Stimulated activated CD8-positive, alpha-beta memory T cell treated with anti-CD3 and anti-CD28 coated beads, Interleukin-4, amount 100 ng/mL, for 48 hours (primary cell): ENCODE measurements around the gene DLAT.
"Not testable (repeated sequence)": the region's sequence is repeated elsewhere in the genome, so short reads cannot be mapped to it uniquely, and the experiment has no call there.

Source experiments
- DNase-seq: peaks from one replicate; pipeline ENCODE4 v3.0.0-alpha.2; 2020

DLAT gene

GRCh38 chr11:112024773-112025678, at the start of gene DLAT:
Gene DLAT, plus strand, starts transcription at chr11:112025408. Its CDS starts 65 bp downstream, at chr11:112025473.
- DNase-seq = peak; percentile 90

DNA sequence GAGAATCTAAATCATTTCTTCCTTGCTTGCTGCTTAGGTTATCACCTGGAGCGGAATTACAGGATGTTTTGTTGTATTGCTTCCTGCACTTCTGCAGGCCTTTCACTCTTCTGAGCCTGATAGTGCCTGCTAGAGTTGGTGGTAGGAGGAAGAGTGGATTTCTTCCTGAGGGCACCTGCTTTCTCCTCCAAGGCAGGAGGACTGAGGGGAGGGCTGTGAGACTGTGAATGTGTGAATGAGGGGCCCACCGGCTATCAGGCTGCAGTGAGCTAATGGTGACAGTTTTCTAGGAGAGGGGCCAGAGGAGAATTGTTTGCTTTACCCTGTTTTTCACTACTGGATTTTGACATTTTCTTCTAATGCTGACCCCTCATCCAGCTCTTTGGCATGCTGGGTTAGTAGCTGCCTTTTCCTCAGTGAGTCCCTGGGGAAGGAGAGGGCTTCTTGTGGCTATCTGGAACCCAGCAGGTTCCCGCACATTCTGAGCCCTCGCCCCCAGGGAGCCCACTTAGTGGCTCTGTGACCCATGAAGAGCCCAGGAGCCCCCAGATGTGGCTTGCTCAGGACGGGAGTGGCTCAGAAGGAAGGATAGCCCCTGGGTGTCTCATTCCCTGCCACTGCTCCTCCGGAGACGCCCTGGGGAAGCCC, 49.0 kb upstream of the DLAT start:
- no peak for DNase-seq

GRCh38 chr11:111976767-111977145, 48.5 kb upstream of the DLAT start:
- DNase-seq = no peak

- DNase-seq = peak; percentile 38
Measured at GRCh38 chr11:111977146-111978027, 47.8 kb upstream of the DLAT start.

DNA sequence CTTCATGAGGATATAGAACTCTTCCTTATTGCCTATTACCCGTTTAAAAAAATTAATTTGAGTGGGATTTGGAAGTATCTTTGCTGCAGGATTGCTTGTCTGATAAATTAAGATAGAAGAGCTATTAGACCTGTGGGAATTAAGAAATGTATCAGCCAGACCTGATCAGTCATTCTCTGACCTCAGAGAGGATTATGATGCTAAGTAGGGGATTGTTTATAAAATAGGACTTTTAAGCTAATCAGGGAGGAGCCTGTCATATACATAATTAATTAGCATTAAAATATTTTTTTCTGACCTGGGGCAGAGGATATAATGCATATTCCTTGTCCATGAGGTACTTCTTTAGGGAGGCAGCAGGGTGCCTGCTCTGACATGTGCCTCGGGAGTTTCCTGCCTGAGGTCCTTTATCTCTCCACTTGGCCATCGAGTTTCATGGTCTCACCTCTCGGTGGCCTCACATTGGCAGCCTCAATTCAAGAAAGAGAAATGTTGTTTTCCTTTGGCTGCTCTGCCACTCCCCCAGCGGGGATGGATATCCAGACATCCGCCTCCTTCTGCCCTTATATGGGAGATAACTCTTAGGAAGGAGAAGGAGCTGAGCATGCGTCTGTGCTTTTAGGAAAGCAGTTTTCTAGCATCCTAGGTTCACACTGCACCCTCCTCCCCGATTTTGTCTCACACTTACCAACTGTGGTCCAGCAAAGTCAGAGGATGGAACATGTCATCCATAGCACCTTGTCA, 47.0 kb upstream of the DLAT start:
- DNase-seq = no peak

DNA sequence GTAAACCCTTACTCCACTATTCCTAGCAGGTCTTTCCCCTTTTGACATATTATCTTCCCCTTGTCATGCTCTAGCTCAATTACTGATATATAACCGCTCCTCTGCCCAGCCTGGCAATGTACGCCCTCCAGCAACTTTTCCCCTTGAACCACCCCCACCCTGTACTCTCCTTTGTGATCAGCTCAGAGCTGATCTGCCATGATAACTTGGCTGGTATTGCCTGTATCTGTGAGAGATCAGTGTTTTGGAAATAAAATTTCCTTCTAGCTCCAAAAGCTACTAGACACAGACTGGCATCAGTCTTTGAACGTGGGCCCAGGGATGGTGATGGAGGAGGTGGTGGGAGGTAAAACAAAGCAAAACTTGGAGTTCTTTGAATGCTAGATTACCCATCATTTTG, 45.1 kb upstream of the DLAT start:
- no peak for DNase-seq

- no peak for DNase-seq
Measured at GRCh38 chr11:111981270-111981669, 43.9 kb upstream of the DLAT start.

DNA sequence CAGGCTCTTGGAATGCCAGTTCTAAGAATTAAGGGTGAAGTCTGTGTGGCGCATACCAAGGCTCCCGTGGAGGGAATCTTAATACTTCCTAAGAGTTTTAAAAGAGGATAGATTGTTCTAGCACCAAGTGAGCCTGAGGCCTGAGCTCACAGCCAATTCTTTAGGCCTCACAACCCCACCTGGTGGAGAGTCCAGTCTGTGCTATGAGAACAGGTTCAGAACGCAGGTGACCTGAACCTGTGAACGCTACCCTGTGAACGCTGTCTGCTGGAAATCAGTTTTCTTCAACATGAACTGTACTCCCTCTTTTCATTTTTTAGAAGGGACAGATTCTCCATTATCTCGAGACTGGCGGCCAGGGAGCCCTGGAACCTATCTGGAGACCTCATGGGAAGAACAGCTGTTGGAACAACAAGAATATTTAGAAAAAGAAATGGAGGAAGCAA, 43.2 kb upstream of the DLAT start:
- DNase-seq = peak; percentile 65

DNA sequence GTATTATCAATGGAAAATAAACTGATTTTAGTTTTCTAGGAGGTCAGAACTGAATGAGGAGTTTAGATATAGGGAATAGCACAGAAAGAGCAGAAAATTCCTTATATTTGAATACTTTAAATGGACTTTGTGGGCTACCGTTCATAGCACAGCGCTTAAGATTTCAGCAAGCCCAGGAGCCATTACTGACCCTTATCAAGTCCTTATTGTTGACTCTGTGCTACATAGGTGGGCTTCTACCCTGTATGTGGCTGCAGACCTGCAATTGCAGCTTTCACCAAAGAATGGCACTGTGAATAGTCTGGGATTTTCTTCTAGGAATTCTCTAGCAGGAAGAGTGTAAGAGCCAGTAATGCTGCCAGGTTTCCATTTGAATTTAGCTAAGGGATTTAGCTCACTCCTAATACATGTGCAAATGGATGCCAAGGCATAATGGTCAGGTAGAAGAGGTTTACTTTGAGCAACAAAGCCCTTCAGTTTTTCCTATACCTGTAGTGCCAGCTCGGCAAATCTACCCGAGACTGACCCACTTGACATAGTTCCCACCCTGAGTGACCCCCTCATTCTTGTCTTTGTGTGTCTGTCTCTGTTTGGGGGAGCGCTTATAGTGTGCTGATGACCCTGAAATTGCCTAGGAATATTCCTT, 42.5 kb upstream of the DLAT start:
- DNase-seq = no peak

GRCh38 chr11:111983187-111983986, 41.8 kb upstream of the DLAT start:
- no peak for DNase-seq

DNA sequence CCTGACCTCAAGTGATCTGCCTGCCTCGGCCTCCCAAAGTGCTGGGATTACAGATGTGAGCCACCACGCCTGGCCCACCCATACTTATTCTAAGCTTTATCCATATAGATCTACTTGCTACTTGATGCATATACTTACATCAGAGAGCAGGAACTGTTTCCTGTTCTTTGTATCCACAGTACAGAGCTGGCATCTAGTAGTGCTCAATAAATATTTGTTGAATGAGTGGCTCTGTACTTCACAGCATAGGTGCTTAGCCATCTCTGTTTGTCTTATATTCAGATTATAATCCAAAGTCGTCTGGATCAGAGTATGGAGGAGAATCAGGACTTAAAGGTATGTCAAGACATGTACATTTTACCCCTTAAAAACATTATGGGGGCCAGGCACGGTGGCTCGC, 38.6 kb upstream of the DLAT start:
- no peak for DNase-seq

- DNase-seq = no peak
Measured at GRCh38 chr11:111990381-111990780, 34.8 kb upstream of the DLAT start.

GRCh38 chr11:111992206-111992855, 32.9 kb upstream of the DLAT start:
- no peak for DNase-seq

DNA sequence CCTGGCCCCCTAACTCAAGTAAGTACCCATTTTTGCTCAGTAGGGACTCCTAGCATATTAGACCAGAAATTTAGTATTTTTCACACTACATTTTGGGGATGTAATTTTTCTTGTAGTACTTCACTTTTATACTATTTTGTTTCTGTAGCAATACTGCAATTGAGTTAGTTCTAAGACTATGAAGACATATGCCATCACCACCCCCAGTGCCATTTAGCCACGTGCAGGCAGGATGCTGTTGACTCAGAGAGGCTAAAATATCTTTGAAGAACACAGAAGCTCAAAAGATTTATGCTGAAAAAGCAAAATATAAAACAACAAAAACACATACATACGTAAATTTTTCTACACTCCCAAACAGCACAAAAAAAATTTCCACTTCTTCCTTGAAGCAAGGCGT, 29.1 kb upstream of the DLAT start:
- DNase-seq = no peak

GRCh38 chr11:111996669-111997068, 28.5 kb upstream of the DLAT start:
- not testable (repeated sequence) for DNase-seq

DNA sequence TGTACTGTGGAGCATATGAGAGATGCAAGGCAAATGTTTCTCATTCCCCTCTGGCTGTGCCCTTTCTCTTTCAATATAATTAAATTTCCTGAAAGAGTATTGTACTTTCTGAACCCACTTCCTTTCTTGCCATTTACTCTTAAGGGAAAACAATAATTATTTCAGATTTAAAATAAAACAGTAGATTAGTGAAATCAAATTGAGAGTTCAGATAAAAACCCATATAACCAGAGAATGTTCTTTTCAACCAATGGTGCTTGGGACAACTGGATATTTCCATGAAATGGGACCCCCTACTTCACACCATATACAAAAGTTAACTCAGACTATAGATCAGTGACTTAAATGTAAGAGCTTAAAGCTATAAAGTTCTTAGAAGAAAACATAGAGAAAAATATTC, 26.1 kb upstream of the DLAT start:
- DNase-seq = no peak

DNA sequence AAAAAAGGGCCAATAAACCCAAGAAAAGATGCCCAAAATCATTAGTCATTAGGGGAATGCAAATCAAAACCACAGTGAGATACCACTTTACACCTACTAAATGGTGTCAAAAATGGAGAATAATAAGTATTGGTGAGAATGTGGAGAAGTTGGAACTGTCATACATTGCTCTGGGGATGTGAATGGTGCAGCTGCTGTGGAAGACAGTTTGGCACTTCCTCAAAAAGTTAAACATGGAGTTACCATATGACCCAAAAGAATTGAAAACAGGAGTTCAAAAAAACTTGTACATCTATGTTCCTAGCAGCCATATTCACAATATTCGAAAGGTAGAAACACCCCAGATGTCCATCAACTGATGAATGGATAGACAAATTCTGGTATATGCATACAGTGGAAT, 24.5 kb upstream of the DLAT start:
- DNase-seq = no peak

DNA sequence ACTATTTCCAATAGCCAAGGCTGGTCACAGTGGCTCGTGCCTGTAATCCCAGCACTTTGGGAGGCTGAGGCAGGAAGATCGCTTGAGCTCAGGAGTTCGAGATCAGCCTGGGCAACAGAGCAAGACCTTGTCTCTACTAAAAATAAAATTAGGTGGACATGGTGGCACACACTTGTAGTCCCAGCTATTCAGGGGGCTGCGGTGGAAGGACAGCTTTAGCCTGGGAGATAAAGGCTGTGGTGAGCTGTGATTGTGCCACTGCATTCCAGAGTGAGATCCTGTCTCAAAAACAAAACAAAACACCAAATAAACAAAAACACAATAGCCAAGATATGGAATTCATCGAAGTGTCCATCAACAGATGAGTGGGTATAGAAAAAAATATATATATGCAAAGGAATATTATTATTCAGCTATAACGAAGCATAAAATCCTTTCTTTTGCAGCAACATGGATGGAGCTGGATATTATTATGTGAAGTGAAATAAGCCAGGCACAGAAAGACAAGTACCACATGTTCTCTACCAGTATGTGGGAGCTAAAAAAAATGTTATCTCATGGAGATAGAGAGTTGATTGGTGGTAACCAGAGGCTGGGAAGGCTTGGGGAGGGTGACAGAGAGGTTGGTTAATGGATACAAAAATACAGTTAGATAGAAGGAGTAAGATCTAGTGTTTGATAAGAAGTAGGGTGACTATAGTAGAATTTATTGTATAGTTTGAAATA, 22.6 kb upstream of the DLAT start:
- DNase-seq = no peak

DNA sequence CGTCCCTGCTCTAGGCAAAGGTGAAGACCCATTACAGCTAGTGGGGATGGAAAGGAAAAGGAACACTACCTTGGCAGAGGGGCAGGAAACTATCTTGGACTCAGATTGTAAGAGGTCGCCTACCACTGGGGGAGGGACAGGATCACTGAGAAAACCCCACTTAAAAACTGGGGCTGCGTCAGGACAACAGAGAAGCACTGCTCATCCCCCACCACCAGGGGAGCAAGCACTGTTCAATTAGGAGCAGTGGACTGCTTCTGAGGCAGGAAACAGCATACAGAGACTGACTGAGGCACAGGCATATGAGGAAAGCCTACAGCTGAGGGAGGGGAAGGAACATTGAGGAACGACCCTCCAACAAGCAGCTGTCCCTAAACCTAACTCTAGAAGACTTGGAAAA, 20.8 kb upstream of the DLAT start:
- peak; percentile 30 for DNase-seq
